Activated CD8-positive, alpha-beta memory T cell treated with anti-CD3 and anti-CD28 coated beads, Interleukin-2, amount 50 U/mL, for 24 hours (primary cell): ENCODE measurements around the gene SPR.

ENCODE experiments used
- DNase-seq: peaks from one replicate; pipeline ENCODE4 v3.0.0-alpha.2; 2020; ENCODE audit errors: extremely low read depth

Gene SPR

DNA sequence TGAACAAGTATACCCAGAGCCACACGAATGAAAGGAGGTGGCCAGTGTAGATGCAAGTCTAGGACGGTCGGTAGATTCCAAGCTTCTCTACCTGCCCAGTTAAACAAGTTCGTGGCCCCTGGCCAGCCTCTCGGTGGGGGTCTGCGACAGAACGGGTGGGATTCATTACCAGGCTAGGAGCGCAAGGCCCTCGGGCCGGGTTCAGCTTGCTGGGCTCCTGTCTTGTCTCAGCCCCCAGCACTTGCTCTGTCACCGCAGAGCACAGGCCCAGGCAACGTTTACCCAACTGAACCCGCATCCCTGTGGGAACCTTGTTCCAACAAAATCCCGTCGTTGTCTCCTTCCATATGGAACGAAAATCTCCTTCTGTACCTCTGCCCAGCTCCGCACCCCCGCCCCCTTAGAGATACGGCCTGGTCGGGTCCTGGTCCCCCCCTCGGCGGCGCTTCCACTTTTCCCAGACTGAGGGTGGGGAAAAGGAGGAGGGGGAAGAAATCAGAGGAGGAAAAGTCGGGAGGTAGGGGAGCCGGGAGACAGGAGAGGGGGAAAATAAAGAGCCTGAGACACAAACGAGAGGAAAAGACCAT is 28.2 kb downstream of the SPR start:
- DNase-seq: no peak

DNA sequence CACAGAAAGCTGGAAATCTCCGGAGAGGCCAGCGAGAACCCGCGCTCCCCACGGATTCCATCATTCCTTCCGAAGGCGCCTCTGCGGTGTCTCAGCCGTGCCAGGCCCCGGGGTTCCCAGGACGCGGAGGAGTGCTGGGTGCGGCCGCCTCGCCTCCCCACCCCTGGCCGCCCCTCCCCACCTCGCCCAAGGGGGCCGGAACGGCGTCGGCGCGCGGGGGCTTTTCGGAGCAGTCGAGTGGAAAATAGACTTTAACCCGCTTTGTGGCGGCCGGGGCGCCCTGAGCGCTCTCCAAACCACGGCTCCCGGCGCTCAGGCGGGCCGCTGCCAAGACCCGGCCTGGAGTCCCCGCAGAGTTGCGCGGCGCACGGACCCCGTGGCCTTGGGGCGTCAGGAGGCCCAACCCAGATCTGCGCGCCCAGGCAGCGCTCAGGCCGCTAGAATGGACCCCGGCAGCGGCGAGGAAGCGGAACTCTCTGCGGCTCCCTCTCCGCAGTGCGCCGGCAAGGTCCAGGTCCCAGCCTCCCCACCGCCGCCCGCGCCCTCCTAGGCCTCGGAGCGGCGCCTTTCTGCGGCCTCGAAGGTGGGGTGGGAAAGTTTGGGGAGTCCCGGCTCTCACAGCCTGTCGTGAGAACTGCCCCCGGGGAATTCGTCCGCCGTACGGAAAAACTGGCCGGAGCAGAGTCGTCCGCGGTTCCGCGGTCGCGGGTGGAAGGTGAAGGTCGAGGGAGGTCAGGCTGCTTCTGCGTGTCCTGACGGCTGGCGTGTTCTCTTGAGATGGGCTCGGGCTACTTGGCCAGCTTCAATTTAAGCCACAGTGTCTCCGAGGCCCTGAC is 28.9 kb downstream of the SPR start:
- no peak for DNase-seq

DNA sequence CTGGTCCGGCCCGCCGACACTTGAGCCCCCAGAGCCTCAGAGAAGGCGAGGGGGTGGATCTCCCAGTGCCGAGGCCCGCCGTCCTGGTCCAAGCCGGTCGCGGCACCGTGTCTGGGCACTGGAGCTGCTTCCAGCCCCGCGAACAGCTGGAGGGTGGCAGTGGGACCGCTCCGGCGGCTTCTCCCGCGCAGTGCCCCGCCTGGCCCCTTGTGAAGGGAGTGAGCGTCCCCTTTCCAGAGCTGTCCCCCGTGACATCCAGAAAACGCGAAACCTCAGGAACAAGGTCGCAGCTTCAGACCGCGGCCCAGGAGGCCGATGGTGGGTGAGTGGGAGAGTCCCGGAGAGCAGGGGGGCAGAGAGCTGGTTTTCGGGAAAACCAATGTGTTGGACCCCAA is 29.5 kb downstream of the SPR start:
- DNase-seq: no peak

DNA sequence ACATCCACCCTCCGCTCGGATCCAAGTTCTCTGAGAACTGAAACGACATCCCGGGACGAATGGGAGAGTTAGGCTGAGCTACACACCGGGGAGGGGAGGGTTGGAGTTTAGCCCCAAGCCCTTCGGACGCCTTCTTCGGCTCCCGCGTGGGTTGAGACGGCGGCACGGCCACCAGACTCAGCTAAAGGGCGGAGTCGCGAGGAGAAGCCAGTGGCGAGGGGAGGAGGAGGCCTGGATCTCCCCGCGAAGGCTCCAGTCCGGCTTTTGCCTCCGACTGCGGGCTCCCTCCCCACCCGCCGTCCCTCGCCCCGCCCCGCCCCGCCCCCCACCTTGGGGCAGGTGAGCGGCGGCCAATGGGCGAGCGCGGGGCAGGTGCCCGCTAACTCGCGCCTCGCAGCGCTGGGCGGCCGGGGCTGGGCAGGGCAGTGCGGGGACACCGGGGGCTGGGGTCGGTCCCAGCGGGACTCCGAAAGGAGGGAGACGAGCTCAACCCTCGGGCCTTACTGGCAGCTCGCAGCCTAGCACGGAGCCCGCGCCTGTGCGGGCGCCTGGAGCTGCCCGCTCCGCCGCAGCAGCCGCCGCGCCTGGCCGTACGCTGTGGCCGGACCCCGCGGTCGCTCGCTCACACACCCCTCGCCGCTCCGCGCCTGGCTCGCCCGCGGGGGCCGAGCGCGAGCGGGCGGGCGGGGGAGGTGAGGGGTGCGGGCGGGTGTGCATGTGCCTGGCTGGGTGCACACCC is 30.1 kb downstream of the SPR start, which contains the start of gene EMX1:
EMX1 (plus strand) TSS at position 382 of the 739 bp plus-strand sequence; CDS start at position 716, 334 bp downstream.
- DNase-seq: no peak

DNA sequence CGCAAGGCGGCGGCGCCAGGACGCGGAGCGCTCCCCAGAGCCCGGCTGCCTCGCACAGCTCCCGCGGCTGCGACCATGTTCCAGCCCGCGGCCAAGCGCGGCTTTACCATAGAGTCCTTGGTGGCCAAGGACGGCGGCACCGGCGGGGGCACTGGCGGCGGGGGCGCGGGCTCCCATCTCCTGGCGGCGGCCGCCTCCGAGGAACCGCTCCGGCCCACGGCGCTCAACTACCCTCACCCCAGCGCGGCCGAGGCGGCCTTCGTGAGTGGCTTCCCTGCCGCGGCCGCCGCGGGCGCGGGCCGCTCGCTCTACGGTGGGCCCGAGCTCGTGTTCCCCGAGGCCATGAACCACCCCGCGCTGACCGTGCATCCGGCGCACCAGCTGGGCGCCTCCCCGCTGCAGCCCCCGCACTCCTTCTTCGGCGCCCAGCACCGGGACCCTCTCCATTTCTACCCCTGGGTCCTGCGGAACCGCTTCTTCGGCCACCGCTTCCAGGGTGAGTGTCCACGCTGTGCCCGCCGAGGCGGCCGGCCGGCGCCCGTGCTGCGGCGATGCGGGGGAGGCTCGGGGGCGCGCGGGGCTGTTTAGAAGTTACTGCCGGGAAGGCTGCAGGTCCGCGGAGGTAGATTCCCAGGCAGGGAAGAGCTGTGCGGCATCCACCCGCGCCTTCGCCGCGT is 30.8 kb downstream of the SPR start:
- no peak for DNase-seq

DNA sequence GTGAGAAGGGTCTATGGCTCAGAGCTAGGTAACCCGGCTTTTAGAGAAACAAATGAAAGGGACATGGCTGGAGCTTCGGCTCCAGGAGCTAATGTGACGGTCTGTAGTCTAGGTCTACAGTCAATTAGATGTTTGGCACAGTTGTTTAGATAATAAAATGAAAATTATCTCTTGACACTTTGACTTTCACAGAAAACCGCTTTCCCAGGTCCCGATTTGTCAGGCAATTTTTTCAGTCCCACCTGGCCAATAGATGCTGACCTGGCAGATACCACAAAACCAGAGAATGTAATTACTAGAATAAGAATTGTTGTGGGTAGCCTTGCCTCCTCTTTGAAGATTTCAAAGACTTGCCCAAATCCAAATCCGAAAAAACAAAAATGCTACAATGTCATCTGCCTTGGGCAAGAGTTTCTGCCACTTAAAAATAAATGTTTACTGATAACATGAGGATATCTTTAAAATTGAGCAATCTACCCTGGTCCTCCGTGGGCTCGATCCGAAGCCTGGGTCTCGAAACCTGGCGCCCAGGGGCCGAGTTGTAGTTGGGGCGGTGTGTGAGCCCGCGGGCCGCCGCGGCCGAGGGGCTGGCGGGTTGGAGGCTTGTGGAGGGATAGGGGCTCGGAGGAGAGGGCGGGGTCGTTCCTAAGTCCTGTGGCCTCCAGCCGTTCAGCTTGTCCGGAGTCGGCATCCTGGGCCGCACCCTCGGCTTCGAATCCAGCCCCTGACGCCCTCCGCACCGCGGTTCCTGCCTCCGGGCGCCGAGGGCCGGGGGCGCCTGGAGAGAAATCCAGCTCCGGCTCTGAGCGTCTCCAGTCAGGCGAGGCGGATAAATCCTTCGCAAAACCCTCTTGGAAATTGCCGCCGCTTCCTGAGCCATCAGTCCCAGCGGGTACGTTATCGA is 32.5 kb downstream of the SPR start:
- DNase-seq: no peak

DNA sequence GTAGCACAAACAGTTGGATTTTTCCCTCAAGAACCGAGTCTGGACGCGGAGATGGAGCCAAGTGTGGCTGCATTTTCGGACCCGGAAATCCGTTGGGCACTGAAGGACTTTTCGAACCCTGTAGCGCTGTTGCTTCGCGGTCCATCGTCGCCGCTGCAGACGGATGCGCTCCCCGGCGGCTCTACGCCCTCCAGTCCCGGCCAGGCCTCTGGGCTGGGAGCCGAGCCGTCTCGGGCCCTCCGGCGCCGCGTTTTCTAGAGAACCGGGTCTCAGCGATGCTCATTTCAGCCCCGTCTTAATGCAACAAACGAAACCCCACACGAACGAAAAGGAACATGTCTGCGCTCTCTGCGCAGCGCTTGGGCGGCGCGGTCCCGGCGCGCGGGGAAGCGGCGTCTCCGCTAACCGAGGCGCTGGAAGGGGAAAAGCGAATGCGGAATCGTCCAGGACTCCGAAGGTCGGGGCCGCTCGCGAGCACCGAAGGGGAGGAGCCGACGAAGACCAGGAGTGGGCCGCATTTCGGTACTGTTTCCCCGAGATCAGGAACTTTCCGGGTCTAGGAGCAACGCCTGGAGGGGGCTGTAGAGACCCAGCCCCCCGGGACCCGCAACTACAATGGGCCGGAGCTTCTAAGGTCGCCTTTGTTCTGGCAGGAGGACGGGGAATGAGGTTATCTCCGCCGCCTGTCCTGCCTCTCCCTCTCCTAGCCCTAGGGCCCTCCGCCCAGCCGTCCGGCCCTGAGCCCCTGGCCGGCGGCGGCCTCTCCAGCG is 33.3 kb downstream of the SPR start:
- DNase-seq: no peak

DNA sequence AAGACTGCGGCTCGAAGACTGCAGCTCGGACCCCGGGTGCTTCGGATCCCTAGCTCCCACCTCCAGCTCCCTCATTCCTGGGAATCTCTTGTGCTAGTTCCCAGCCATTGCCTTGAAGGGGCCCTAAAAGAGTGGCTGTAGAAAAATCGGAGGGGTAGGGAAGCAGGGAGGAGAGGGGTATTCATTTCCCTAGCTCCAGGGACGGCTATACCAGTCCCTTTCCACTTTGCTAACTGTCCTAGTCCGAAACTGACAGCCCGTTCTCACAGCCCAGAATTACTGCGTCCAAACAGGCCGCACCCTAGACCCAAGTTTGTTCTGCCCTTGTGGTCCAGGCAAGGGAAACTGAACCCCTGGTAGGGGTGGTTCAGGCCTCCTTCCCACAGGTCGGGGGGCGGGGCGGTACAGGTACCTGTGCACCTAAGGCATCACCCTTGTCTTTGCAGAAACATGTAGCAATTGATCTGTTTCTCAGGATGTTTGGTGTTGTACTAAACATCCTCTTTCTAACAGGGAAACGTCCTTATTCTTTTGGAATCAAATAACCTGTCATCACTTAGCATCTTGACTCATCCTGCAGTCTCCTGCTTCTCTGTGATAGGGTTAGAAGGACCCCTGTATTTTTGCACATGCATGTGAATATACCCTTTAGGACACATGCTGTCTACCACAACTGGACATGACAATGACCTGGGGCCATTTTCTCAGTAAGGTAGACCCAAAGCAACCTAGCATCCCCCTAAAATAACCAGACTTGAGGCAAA is 34.1 kb downstream of the SPR start:
- DNase-seq: no peak

DNA sequence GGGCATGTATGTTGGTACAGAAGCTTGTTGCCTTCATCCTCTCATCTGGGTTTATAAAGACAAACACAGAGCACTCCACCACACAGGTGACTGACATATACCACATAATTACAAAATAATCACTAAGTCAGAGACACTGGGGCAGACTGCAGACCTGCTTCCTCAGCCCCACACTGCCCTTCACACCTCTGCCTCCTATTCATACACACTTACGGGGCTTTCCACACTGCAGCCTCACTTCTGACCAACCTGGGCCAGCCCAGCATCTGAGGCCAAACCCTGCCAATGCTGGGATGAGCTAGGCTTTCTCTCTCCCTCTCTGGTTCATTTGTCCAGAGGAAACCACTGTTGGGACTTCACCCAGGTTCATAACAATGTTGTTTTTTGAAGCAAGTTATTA is 34.6 kb downstream of the SPR start:
- no peak for DNase-seq

DNA sequence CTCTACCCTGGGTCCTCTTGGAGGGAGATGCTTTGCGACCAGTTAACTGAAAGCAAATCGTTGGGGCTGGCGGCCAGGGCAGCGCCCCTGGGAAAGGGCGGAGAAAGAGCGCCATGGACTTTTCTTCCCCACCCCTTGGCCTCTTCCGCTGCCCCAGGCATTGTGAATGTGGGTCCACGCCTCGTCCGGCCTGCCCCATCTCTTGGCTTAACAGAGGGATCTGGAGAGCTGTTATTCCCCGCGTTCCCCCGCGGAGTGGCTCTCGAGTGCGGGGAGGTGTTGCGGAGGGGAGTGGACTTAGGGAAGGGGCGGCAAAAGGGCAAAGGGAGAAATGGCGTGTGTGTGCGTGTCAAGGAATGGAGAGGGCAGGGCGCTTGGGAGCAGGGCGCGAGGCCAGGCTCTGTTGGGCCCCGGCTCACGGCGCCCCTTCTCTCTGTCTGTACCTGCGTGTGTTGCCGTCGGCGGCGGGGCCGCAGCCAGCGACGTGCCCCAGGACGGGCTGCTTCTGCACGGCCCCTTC is 36.7 kb downstream of the SPR start:
- no peak for DNase-seq

DNA sequence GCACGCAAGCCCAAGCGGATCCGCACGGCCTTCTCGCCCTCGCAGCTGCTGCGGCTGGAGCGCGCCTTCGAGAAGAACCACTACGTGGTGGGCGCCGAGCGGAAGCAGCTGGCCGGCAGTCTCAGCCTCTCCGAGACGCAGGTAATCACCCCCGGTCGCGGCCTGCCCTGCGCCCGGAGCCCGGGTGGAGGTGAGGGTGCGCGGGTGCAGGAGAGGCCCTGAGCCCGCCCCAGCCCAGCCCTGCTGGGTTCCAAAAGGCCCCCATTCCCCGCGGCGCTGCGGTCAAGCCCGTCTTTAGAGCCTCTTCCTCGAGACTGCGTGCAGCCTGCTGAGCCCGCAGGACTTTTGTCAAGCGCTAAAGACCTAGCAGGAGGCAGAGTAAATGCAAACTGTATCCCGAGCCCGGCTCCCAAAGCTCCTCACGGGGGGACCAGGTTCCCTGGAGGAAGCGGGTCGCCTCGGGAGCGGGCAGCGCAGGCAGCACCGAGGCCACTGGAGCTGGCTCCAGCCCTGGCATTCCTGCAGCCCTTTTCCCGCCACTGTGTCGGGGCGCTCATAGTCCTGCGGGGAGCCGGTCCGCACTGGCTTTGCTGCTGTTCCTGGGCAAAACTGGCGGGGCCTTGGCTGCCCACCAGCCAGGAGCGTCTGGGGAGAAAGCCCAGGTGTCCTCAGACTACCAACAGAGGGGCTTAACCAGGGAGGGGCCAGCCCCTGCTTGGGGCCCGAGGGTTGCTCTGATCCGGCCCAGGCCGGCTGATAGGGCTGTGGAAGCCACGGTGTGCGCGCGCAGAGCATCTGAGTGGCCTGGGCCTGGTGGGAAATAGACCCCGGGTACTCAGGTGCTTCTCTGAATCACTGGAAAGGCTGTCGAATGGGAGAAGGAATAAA is 37.4 kb downstream of the SPR start:
- no peak for DNase-seq

DNA sequence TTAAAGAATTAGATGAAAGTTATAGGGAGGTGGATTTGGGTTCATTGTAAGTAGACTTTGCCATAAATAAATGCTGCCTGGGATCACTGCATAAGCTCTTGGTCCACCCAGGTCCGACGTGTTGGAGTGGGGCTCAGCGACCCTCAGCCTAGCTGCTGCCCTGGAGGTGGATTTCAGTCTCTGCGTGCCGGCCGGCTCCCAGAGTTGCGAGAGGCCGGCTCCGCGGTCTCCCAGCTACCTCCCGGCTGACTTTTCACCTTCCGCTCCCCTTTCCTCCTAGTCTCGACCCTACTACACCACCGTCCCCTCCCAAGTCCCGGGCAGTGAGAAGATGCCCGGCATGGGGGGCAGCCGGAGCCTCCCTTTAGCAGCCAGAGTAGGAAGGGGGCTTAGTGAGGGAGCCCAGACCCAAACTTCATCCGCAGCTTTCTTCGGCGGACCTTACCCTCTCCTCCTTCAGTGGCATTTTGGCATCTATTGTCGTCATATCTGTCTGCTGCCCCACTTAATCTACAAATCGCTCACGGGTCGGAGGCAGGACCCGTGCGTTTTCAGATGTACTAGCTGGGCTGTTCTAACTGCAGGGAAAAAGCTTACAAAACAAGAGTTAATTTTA is 38.2 kb downstream of the SPR start:
- DNase-seq: no peak

DNA sequence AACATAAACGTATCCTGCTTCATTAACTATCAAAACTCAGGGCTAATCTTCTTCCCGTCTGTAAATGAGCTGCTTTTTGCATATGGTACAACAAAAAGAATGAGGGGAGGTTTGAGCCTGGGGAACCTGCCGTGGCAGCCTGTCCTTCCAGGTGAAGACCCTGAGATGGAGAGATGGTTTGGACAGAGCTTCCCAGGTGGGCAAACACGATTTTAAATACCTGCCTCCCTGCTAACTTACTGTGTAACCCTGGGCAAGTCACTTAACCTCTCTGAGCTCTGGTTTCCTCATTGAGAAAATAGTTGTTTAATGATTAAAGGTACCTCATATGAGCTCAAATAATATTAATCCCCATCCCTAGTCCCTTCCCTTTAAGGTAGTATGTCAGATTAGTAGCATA is 39.2 kb downstream of the SPR start:
- DNase-seq: no peak

DNA sequence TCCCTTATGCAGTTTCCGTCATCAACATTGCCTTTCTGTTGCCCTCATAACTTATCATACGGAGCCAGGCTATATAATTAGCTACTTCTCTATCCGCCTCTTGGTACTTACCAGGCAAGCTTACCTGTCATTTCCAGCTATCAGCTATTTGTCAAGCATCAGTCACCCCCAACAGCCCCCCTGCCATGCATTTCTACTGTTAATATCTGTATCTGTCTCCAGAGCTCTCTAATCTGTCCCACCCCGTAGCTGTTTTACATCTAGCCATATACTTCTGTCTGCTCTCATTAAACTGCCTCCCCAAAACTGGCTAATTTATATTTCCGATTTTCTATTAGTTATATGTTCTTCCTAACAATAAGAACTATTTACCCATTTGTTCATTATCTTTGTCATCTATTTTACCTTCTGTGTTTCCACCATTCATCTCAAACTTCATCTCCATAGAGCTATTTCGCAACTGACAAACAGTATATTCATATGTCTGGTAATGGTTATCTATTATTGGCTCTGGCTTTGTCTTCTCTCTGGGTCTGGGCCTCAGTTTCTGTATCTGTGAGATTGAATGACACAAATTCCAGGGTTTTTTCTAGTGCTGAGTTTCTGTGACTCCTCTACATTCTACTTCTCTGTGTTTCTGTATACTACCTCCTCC is 39.7 kb downstream of the SPR start:
- DNase-seq: no peak

DNA sequence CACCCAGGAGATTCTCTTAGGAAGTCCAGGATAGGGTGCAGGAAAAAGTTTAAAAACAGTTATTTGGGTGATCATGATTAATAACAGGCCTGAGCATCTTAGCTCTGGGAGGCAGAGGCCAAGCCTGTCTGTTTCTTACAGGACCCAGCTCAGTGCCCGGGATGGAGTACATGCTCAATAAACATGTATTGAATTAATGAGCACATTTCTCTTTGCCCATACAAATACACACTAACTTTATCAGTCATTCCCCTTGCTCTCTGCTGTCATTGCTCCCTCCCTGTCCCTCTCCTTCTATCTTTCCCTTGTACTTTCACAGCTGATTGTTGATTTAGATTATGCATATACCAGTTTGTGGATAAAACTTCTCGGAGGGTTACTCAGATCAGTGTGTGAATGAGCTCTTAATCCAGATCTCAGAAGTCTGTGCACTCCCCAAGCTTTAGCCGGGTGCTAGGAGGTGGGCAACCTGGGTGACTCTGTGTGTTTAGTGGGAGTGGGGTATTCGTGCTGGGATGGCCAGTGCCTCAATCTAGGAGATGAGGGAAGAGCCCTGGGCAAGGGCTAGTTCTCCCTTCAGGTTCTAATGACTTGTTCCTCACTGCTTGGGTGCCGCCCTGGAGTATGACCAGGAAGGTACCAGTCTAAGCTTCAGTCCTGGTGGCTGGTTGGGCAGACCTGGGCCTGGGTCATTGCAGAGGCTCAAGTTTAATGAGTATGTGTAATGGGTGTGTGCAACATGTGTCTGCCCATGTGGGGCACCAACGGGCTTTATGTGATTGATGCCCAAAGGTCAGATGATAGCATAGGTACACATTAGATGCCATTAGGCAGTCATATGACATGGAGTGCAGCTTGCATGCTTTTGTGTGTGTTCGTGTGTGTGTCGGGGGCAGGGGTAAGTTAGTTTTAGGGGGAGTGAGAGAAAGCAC is 40.7 kb downstream of the SPR start:
- no peak for DNase-seq

DNA sequence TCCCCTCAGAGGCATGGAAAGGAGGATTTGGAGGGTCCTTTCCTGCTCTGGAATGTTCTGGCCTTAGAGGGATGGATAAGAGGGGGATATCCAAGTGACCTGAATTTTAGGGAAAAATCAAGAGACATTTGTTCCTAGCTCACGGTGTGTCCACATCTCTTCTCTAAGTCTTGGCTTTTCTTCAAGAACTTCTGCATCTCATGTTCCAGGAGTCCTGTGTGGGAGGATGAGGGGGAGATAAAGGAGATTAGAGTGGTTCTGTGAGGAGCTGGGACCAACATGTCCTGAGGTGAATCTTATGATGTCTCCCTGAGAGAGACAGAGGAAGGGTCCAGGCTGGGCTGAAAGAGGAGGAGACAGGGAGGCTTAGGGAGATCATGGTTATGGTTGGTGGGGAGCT is 41.8 kb downstream of the SPR start:
- DNase-seq: no peak
